ENCODE results near the gene KAZALD1.

GRCh38 chr10:101014966-101015581 lies 46.7 kb upstream of the KAZALD1 start:
- TF ChIP-seq, protein P1, sequence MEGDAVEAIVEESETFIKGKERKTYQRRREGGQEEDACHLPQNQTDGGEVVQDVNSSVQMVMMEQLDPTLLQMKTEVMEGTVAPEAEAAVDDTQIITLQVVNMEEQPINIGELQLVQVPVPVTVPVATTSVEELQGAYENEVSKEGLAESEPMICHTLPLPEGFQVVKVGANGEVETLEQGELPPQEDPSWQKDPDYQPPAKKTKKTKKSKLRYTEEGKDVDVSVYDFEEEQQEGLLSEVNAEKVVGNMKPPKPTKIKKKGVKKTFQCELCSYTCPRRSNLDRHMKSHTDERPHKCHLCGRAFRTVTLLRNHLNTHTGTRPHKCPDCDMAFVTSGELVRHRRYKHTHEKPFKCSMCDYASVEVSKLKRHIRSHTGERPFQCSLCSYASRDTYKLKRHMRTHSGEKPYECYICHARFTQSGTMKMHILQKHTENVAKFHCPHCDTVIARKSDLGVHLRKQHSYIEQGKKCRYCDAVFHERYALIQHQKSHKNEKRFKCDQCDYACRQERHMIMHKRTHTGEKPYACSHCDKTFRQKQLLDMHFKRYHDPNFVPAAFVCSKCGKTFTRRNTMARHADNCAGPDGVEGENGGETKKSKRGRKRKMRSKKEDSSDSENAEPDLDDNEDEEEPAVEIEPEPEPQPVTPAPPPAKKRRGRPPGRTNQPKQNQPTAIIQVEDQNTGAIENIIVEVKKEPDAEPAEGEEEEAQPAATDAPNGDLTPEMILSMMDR (IDR thresholded peaks at IDR 0.05): no peak
- no peak for TF ChIP-seq EZH2 (IDR thresholded peaks at IDR 0.05; ENCODE audit: borderline replicate concordance, insufficient read depth, low read depth, low read length, poor library complexity, severe bottlenecking)

Measured in B cell (primary cell).